HepG2 (cell line): Measurements from ENCODE around the gene POLE3. TPM values are rescaled to one million over a fixed set of nuclear protein-coding genes. Genes with fewer than 3 reads are reported as not detected.

Experiments
- CBX5 ChIP-seq: sonication (generic); formaldehyde crosslinking; IDR thresholded peaks from 2 replicates; pipeline ENCODE4 v1.4.0; 2020; ENCODE audit warnings: missing genetic modification reagents, borderline replicate concordance
- HHEX ChIP-seq: IDR thresholded peaks from 2 replicates; pipeline ENCODE4 v1.6.1; 2016; ENCODE audit warnings: control low read depth
- KDM1A ChIP-seq: IDR thresholded peaks from 2 replicates; pipeline ENCODE4 v1.6.1; 2016; ENCODE audit warnings: missing compliant biosample characterization
- KLF16 ChIP-seq, 2 experiments: sonication (generic) in 1 of 2; formaldehyde crosslinking in 1 of 2; IDR thresholded peaks; 2 replicates each; pipeline versions ENCODE4 v1.6.1 to v1.8.0; 2016 to 2023; ENCODE audit warnings: missing genetic modification reagents in 2 of 2, missing compliant biosample characterization in 1 of 2
- LCORL ChIP-seq, 2 experiments: fragments of 450-650 bp in 1 of 2; sonication (generic) in 1 of 2; formaldehyde crosslinking in 1 of 2; IDR thresholded peaks; 2 replicates each; pipeline versions ENCODE4 v1.5.0 to v1.6.1; 2017 to 2020; ENCODE audit warnings: antibody characterized with exemption in 1 of 2, missing genetic modification reagents in 1 of 2
- MTA1 ChIP-seq: sonication (generic); formaldehyde crosslinking; IDR thresholded peaks from 2 replicates; pipeline ENCODE4 v1.4.0; 2020; ENCODE audit warnings: missing genetic modification reagents, mild to moderate bottlenecking, borderline replicate concordance
- MTF1 ChIP-seq: sonication (generic); formaldehyde crosslinking; IDR thresholded peaks from 2 replicates; pipeline ENCODE4 v1.5.0; 2020; ENCODE audit warnings: missing genetic modification reagents
- MXI1 ChIP-seq: IDR thresholded peaks from 3 replicates; pipeline ENCODE4 v1.6.1; 2012; ENCODE audit warnings: low read depth, low read length, inconsistent platforms, borderline replicate concordance
- NPAS2 ChIP-seq: sonication (generic); formaldehyde crosslinking; IDR thresholded peaks from 2 replicates; pipeline ENCODE4 v1.8.0; 2022; ENCODE audit warnings: mild to moderate bottlenecking, missing genetic modification reagents, borderline replicate concordance
- REPIN1 ChIP-seq: sonication (generic); formaldehyde crosslinking; IDR thresholded peaks from 2 replicates; pipeline ENCODE4 v1.8.0; 2022; ENCODE audit warnings: missing genetic modification reagents, low read depth, mild to moderate bottlenecking, borderline replicate concordance
- RFX5 ChIP-seq: IDR thresholded peaks from 2 replicates; pipeline ENCODE4 v1.6.1; 2011; ENCODE audit warnings: low read depth, low read length, improper control_type of control experiment
- SKI ChIP-seq: fragments of 450-650 bp; IDR thresholded peaks from one replicate; pipeline ENCODE4 v1.6.1; 2018; ENCODE audit warnings: mild to moderate bottlenecking; ENCODE audit not compliant: partially characterized antibody
- TCF7 ChIP-seq: sonication (generic); IDR thresholded peaks from 2 replicates; pipeline ENCODE4 v1.6.1; 2016; ENCODE audit warnings: antibody characterized with exemption, low read depth
- ZNF142 ChIP-seq: sonication (generic); formaldehyde crosslinking; IDR thresholded peaks from 2 replicates; pipeline ENCODE4 v1.4.0; 2020; ENCODE audit warnings: missing genetic modification reagents
- ZNF251 ChIP-seq: sonication (generic); formaldehyde crosslinking; IDR thresholded peaks from 2 replicates; pipeline ENCODE4 v1.9.0; 2021; ENCODE audit warnings: mild to moderate bottlenecking, missing genetic modification reagents
- ZNF33A ChIP-seq: sonication (generic); formaldehyde crosslinking; IDR thresholded peaks from 2 replicates; pipeline ENCODE4 v1.5.1; 2020; ENCODE audit warnings: missing genetic modification reagents, mild to moderate bottlenecking, moderate library complexity, borderline replicate concordance
- ZNF709 ChIP-seq: sonication (generic); formaldehyde crosslinking; IDR thresholded peaks from 2 replicates; pipeline ENCODE4 v1.5.0; 2020; ENCODE audit warnings: mild to moderate bottlenecking, missing genetic modification reagents
- ZNF776 ChIP-seq: sonication (generic); formaldehyde crosslinking; IDR thresholded peaks from 2 replicates; pipeline ENCODE4 v1.4.0; 2020; ENCODE audit warnings: mild to moderate bottlenecking, missing genetic modification reagents
- polyA plus RNA-seq, 8 experiments: library from polyadenylated mRNA; depleted of rRNA in 3 of 8; stranded (reverse) in 7 of 8; unstranded in 1 of 8; fragments of >200 nt; fragmentation: Illumina TruSeq in 4 of 8; extraction: Trizol in 4 of 8; gene quantifications; 2 replicates each; pipeline versions ENCODE4 v1.2.1 to v1.2.3, GENCODE V29; 2011 to 2016; ENCODE audit warnings: low read depth in 4 of 8, missing spikeins in 1 of 8, mixed read lengths in 1 of 8; ENCODE audit not compliant: insufficient read depth in 1 of 8
- total RNA-seq, 5 experiments: library from RNA; depleted of rRNA; stranded (reverse); fragments of >200 nt; fragmentation: Illumina TruSeq; extraction: Trizol; gene quantifications; 2 replicates each; pipeline ENCODE4 v1.2.3, GENCODE V29; 2016; ENCODE audit warnings: low read depth in 1 of 5
- TF ChIP-seq, protein P1 (sequence below): sonication (generic); formaldehyde crosslinking; IDR thresholded peaks from 2 replicates; pipeline ENCODE4 v1.8.0; 2023; ENCODE audit warnings: mild to moderate bottlenecking, missing genetic modification reagents
- TF ChIP-seq, protein P2 (sequence below): IDR thresholded peaks from 2 replicates; pipeline ENCODE4 v1.6.1; 2012; ENCODE audit warnings: low read depth, low read length, improper control_type of control experiment

The POLE3 gene
- total and polyA plus RNA-seq, 2 of the 13 experiments (the other 11 are each of a cell fraction or from before 2014, with no cell fraction given), result 36.0 to 77.2 TPM

DNA sequence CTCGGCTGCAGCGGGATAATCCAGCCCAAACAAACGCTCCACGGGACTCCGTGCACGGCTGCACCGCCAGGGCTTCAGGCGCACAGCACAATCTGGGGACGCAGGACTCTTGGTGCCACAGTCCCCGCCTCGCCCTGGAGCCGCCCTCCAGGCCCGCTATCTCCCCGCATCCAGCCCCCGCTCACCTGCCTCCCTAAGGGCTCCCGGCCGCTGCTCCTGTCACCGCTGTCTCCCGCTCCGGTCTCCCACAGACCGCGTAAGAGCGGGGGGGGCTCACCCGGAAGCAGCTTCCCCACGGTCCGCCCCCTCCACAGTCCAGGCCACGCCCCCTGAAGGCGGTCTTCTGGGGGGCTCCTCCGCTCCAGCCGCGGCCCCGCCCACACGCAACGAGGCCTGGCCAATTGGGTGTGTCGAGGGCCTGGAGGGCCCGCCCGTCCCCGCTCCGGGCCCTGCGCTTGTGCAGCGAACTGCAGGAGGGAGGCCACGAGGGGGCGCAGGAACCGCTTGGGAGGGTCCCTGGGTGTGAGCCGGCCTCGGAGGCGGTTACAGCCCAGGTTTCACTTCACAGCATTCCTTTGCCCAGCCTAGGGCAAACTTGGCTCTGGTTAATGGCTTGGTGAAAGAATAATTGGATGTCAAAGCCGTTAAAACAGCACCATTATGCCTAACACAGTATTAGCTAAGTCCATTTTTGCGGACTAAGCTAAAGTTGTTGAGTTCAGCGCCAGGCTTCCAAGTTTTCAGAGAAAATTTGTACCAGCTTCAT, 9.3 kb downstream of the POLE3 start, which contains the start of gene ALAD (continued):
- TF ChIP-seq ZNF142 (CRISPR knock-in tag), result peak; percentile 68
- no peak; the same call in 1 of the 2 replicates for TF ChIP-seq RFX5
- no peak for TF ChIP-seq ZNF251 (CRISPR knock-in tag)
- TF ChIP-seq REPIN1 (CRISPR knock-in tag), result peak; percentile 93; the same call in 1 of the 2 replicates
- peak; percentile 82 for TF ChIP-seq ZNF709
- no peak for TF ChIP-seq HHEX
- TF ChIP-seq SKI, result no peak
- TF ChIP-seq NPAS2 (CRISPR knock-in tag), result no peak
- TF ChIP-seq ZNF33A (CRISPR knock-in tag), result peak; percentile 78; the same call in 1 of the 2 replicates
- TF ChIP-seq, protein P1, sequence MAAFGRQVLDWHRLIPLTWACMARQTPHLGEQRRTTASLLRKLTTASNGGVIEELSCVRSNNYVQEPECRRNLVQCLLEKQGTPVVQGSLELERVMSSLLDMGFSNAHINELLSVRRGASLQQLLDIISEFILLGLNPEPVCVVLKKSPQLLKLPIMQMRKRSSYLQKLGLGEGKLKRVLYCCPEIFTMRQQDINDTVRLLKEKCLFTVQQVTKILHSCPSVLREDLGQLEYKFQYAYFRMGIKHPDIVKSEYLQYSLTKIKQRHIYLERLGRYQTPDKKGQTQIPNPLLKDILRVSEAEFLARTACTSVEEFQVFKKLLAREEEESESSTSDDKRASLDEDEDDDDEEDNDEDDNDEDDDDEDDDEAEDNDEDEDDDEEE (CRISPR knock-in tag), result peak; percentile 83
- peak; percentile 75; the same call in 1 of the 2 replicates for TF ChIP-seq CBX5 (CRISPR knock-in tag)
- TF ChIP-seq TCF7, result no peak
- TF ChIP-seq KDM1A (CRISPR knock-in tag), result no peak; the same call in 1 of the 2 replicates
- no peak for TF ChIP-seq LCORL (IDR thresholded peaks at IDR 0.05)
- TF ChIP-seq LCORL (CRISPR knock-in tag; IDR thresholded peaks at IDR 0.05), result peak; percentile 79
- TF ChIP-seq, protein P2, sequence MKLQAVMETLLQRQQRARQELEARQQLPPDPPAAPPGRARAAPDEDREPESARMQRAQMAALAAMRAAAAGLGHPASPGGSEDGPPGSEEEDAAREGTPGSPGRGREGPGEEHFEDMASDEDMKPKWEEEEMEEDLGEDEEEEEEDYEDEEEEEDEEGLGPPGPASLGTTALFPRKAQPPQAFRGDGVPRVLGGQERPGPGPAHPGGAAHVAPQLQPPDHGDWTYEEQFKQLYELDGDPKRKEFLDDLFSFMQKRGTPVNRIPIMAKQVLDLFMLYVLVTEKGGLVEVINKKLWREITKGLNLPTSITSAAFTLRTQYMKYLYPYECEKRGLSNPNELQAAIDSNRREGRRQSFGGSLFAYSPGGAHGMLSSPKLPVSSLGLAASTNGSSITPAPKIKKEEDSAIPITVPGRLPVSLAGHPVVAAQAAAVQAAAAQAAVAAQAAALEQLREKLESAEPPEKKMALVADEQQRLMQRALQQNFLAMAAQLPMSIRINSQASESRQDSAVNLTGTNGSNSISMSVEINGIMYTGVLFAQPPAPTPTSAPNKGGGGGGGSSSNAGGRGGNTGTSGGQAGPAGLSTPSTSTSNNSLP, result 0 out of 2 replicates have a peak, but pooled peaks have one; percentile 20
- peak in 1 of 2 experiments; percentile 90; a peak in 2 of 4 replicates for TF ChIP-seq KLF16 (CRISPR knock-in tag; IDR thresholded peaks at IDR 0.05)
- TF ChIP-seq ZNF776 (CRISPR knock-in tag), result no peak
- peak; percentile 84; the same call in 1 of the 3 replicates for TF ChIP-seq MXI1
- 0 out of 2 replicates have a peak, but pooled peaks have one; percentile 58 for TF ChIP-seq MTA1 (CRISPR knock-in tag)
- TF ChIP-seq MTF1 (CRISPR knock-in tag), result no peak
